Common myeloid progenitor, CD34-positive (primary cell): Measurements from ENCODE around the gene FIZ1.

Experiments used
- CTCF ChIA-PET: fragments of 350-600 bp; sonication (Branson Sonifier 250); formaldehyde crosslinking; loops from one replicate; lab custom pipeline; 2021; ENCODE audit warnings: antibody characterized with exemption; lab: Charles Lee
- POLR2A ChIA-PET: fragments of 350-600 bp; sonication (Branson Sonifier 250); formaldehyde crosslinking; loops from one replicate; lab custom pipeline; 2021; ENCODE audit warnings: antibody characterized with exemption; lab: Charles Lee
- DNase-seq, 3 donors: peaks; one replicate each; pipeline versions ENCODE4 v3.0.0 to v3.0.0-alpha.2; 2013
- H3K27ac ChIP-seq, 2 experiments: 1 replicate in 1 of 2; 2 replicates in 1 of 2; pipeline ENCODE4 v1.7.0; 2013; ENCODE audit warnings: inconsistent platforms in 2 of 2, low read length in 2 of 2, mild to moderate bottlenecking in 2 of 2, low read depth in 1 of 2, moderate library complexity in 1 of 2; ENCODE audit not compliant: severe bottlenecking in 2 of 2, insufficient read depth in 1 of 2, poor library complexity in 1 of 2
- H3K27me3 ChIP-seq, 5 experiments: replicated peaks in 2 of 5; 1 replicate in 3 of 5; 2 replicates in 2 of 5; pipeline versions ENCODE4 v1.6.1 to v1.7.0; 2013; ENCODE audit warnings: low read length in 4 of 5, mild to moderate bottlenecking in 2 of 5, moderate library complexity in 2 of 5, inconsistent platforms in 1 of 5; ENCODE audit not compliant: insufficient read depth in 5 of 5, control insufficient read depth in 4 of 5
- H3K36me3 ChIP-seq, 4 experiments: 1 replicate in 2 of 4; 2 replicates in 2 of 4; pipeline versions ENCODE4 v1.6.1 to v1.7.0; 2013; ENCODE audit warnings: low read length in 3 of 4, control low read depth in 1 of 4, mild to moderate bottlenecking in 1 of 4; ENCODE audit not compliant: control insufficient read depth in 4 of 4, insufficient read depth in 4 of 4
- H3K4me1 ChIP-seq, 4 experiments: 1 replicate in 3 of 4; 2 replicates in 1 of 4; pipeline versions ENCODE4 v1.6.1 to v1.7.1; 2013; ENCODE audit warnings: low read length in 3 of 4, mild to moderate bottlenecking in 3 of 4, control low read depth in 1 of 4, inconsistent platforms in 1 of 4, moderate library complexity in 1 of 4; ENCODE audit not compliant: control insufficient read depth in 4 of 4, insufficient read depth in 4 of 4; ENCODE audit errors: control extremely low read depth in 1 of 4
- H3K4me3 ChIP-seq, 7 experiments: 1 replicate in 4 of 7; 2 replicates in 3 of 7; pipeline versions ENCODE4 v1.5.1 to v1.7.0; 2013; ENCODE audit warnings: mild to moderate bottlenecking in 7 of 7, low read length in 6 of 7, moderate library complexity in 6 of 7, inconsistent platforms in 2 of 7, low read depth in 2 of 7, control low read depth in 1 of 7; ENCODE audit not compliant: insufficient read depth in 4 of 7, control insufficient read depth in 1 of 7; ENCODE audit errors: extremely low read depth in 1 of 7
- H3K9me3 ChIP-seq, 5 experiments: 1 replicate in 4 of 5; 2 replicates in 1 of 5; pipeline versions ENCODE4 v1.6.1 to v1.7.1; 2013; ENCODE audit warnings: low read length in 4 of 5, mild to moderate bottlenecking in 2 of 5, inconsistent platforms in 1 of 5, low read depth in 1 of 5, moderate library complexity in 1 of 5; ENCODE audit not compliant: control insufficient read depth in 4 of 5, insufficient read depth in 2 of 5; ENCODE audit errors: control extremely low read depth in 1 of 5
- WGBS: methylation state at CpG from one replicate; pipeline ENCODE4 v1.1.5; 2013; ENCODE audit not compliant: insufficient coverage; 5-methylcytosine and 5-hydroxymethylcytosine counted together

Gene FIZ1

GRCh38 chr19:55620410-55621204, 21.3 kb upstream of the FIZ1 start:
- peak; percentile 75 to 91 (median 91) for DNase-seq
- Histone ChIP-seq H3K4me3 (peak overlapping the region in 1 of 7 experiments; percentile 6), H3K9me3 (no peaks in the 10 kb centered on the region), H3K27me3 (no peaks in the 10 kb centered on the region), H3K27ac (peak overlapping the region; percentile 15 to 67), H3K4me1 (peaks cover 4 to 29% (median 21%) of the 10 kb centered on the region in 4 experiments), H3K36me3 (peaks cover 2 to 31% (median 22%) of the 10 kb centered on the region in 4 experiments)
- ChIA-PET POLR2A (interaction anchor here (0.6 to 1.0 kb wide), 2 partner anchors 8 to 9 kb away, joined by 3 read pairs; no protein-coding TSS in a partner anchor), CTCF (interaction anchor here (0.6 to 5.6 kb wide), 7 partner anchors 11 to 117 kb away, joined by 3 to 32 read pairs (median 3); partner anchors contain the start of gene ZNF865)
- 79% methylated on average over 7 of the region's 12 CpGs for WGBS

DNA sequence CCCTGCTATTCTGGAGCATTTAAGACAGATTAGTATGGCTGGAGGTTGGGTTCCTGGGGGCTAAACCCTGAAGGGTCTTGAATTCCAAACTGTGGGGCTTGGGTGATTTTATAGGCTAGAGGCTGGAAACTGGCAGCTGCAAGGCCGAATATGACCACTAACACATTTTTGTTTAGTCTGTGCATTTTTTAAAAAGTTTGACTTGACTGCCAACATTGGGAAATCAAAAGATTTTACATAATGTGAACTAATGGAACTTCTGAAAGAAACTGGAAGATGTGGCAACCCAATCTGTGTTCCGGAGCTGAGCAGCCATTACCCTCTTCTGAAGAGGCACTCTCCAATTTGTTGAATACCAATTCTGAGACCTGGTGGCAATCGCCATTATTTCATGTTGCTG, 20.0 kb upstream of the FIZ1 start:
- no peaks in the 10 kb centered on the region for H3K9me3 ChIP-seq
- H3K27me3 ChIP-seq = no peaks in the 10 kb centered on the region
- 90% methylated on average over 3 of the region's 3 CpGs for WGBS
- H3K27ac ChIP-seq = no peak overlapping the region
- no peak for DNase-seq
- ChIA-PET CTCF (interaction anchor here (1.7 to 5.6 kb wide), 4 partner anchors 9 to 20 kb away, joined by 4 to 32 read pairs (median 11); partner anchors contain the start of genes FIZ1, ZNF524 and ZNF865), POLR2A (no interaction called here)
- no peak overlapping the region for H3K4me3 ChIP-seq
- H3K36me3 ChIP-seq = peaks cover 2 to 43% (median 27%) of the 10 kb centered on the region in 4 experiments
- H3K4me1 ChIP-seq = peaks cover 4 to 23% (median 18%) of the 10 kb centered on the region in 4 experiments

GRCh38 chr19:55618426-55618825, 19.1 kb upstream of the FIZ1 start:
- ChIA-PET CTCF (interaction anchor here (0.6 to 5.6 kb wide), 4 partner anchors 9 to 19 kb away, joined by 3 to 32 read pairs (median 10); partner anchors contain the start of genes FIZ1, ZNF524 and ZNF865), POLR2A (no interaction called here)

GRCh38 chr19:55617426-55617825, 18.1 kb upstream of the FIZ1 start:
- peaks cover 2 to 52% (median 30%) of the 10 kb centered on the region in 4 experiments for H3K36me3 ChIP-seq
- H3K4me3 ChIP-seq = no peak overlapping the region
- peaks cover 4 to 19% (median 14%) of the 10 kb centered on the region in 4 experiments for H3K4me1 ChIP-seq
- H3K27ac ChIP-seq = no peak overlapping the region
- WGBS = 94% methylated on average over 7 of the region's 8 CpGs
- DNase-seq = no peak
- H3K9me3 ChIP-seq = no peaks in the 10 kb centered on the region
- H3K27me3 ChIP-seq = no peaks in the 10 kb centered on the region
- ChIA-PET POLR2A (no interaction called here), CTCF (interaction anchor here (0.9 to 5.6 kb wide), 2 partner anchors 10 to 12 kb away, joined by 3 to 32 read pairs; partner anchors contain the start of gene ZNF865)

More at GRCh38 chr19:55618426-55618825, 19.1 kb upstream of the FIZ1 start:
- peaks cover 2 to 47% (median 30%) of the 10 kb centered on the region in 4 experiments for H3K36me3 ChIP-seq
- no peaks in the 10 kb centered on the region for H3K9me3 ChIP-seq
- no peak overlapping the region for H3K27ac ChIP-seq
- no peak for DNase-seq
- H3K4me1 ChIP-seq = peaks cover 4 to 19% (median 15%) of the 10 kb centered on the region in 4 experiments
- no peak overlapping the region for H3K4me3 ChIP-seq
- 100% methylated on average over 3 of the region's 7 CpGs for WGBS
- no peaks in the 10 kb centered on the region for H3K27me3 ChIP-seq

DNA sequence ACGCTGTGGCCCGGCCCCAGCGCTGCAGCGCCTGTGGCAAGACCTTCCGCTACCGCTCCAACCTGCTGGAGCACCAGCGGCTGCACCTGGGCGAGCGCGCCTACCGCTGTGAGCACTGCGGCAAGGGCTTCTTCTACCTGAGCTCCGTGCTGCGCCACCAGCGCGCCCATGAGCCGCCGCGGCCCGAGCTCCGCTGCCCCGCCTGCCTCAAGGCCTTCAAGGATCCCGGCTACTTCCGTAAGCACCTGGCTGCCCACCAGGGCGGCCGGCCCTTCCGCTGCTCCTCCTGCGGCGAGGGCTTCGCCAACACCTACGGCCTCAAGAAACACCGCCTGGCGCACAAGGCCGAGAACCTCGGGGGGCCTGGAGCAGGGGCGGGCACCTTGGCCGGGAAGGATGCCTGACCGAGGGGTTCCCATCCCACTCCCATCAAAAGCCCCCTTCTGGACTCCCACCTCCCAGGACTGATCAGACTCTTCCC, 17.1 kb upstream of the FIZ1 start:
- ChIA-PET POLR2A (no interaction called here), CTCF (interaction anchor here (5.6 kb wide), 1 partner anchor 11 kb away, joined by 32 read pairs; the partner anchor contains the start of gene ZNF865)
- WGBS = 96% methylated on average over 31 of the region's 38 CpGs
- no peaks in the 10 kb centered on the region for H3K27me3 ChIP-seq
- no peak overlapping the region for H3K27ac ChIP-seq
- H3K4me3 ChIP-seq = no peak overlapping the region
- H3K4me1 ChIP-seq = peaks cover 4 to 19% (median 14%) of the 10 kb centered on the region in 4 experiments
- DNase-seq = no peak
- no peaks in the 10 kb centered on the region for H3K9me3 ChIP-seq
- H3K36me3 ChIP-seq = peaks cover 2 to 48% (median 31%) of the 10 kb centered on the region in 4 experiments

- Histone ChIP-seq H3K36me3 (peaks cover 2 to 47% (median 28%) of the 10 kb centered on the region in 4 experiments), H3K9me3 (no peaks in the 10 kb centered on the region), H3K4me3 (no peak overlapping the region), H3K27ac (no peak overlapping the region), H3K4me1 (peaks cover 4 to 13% (median 8%) of the 10 kb centered on the region in 4 experiments), H3K27me3 (no peaks in the 10 kb centered on the region)
- ChIA-PET POLR2A (no interaction called here), CTCF (no interaction called here)
- 98% methylated on average over 80 of the region's 88 CpGs for whole genome bisulfite sequencing
- DNase-seq = no peak
Observed at GRCh38 chr19:55615543-55616394, 16.5 kb upstream of the FIZ1 start.
